Ectodermal cell (in vitro differentiated cells): ENCODE measurements around the gene SH2D3C.

Experiments used
- H3K27ac ChIP-seq: 2 replicates; pipeline ENCODE4 v1.7.0; 2013; ENCODE audit warnings: mild to moderate bottlenecking, low read depth, low read length; ENCODE audit not compliant: insufficient read depth, poor library complexity, severe bottlenecking
- H3K27me3 ChIP-seq: 2 replicates; pipeline ENCODE4 v1.7.0; 2013; ENCODE audit warnings: mild to moderate bottlenecking, low read length; ENCODE audit not compliant: insufficient read depth, control insufficient read depth, poor library complexity, severe bottlenecking
- H3K36me3 ChIP-seq: one replicate; pipeline ENCODE4 v1.7.0; 2013; ENCODE audit warnings: low read length; ENCODE audit not compliant: control insufficient read depth, insufficient read depth
- H3K4me1 ChIP-seq: one replicate; pipeline ENCODE4 v1.7.0; 2013; ENCODE audit warnings: low read length; ENCODE audit not compliant: control insufficient read depth, insufficient read depth
- H3K4me3 ChIP-seq: 2 replicates; pipeline ENCODE4 v1.7.0; 2013; ENCODE audit warnings: low read depth, low read length, control low read depth; ENCODE audit not compliant: insufficient read depth
- H3K9me3 ChIP-seq: 2 replicates; pipeline ENCODE4 v1.7.0; 2013; ENCODE audit warnings: mild to moderate bottlenecking, low read length, moderate library complexity; ENCODE audit not compliant: control insufficient read depth
- WGBS, 2 experiments: methylation state at CpG; one replicate each; pipeline ENCODE4 v1.1.7; 2013; ENCODE audit warnings: missing lambda C conversion rate in 2 of 2; 5-methylcytosine and 5-hydroxymethylcytosine counted together

Gene SH2D3C

DNA sequence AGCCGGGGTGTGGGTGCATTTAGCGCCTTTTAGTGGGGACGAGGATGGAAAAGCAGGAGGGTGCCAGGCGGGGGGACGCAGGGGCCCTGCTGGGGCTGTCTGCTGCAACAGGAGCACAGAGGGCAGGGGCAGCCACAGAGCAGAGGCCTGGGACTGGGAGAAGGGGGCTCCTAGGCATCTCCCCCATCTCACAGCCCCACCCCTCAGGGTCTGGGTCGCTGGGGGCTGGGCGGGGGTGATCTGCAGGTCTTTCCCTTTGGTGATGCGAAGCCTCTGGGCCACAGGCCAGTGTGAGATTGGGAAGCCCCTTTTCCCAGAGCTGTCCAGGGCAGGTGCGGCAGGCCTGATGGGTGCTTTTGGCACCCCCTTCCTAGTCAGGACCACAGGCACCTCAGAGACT lies 48.2 kb downstream of the SH2D3C start:
- Histone ChIP-seq H3K9me3 (no peaks in the 10 kb centered on the region), H3K4me3 (no peak overlapping the region), H3K36me3 (no peaks in the 10 kb centered on the region), H3K27ac (no peak overlapping the region), H3K4me1 (peaks cover 4% of the 10 kb centered on the region), H3K27me3 (no peaks in the 10 kb centered on the region)
- 88 to 91% methylated on average over 9 of the region's 9 CpGs for WGBS, 2 experiments

DNA sequence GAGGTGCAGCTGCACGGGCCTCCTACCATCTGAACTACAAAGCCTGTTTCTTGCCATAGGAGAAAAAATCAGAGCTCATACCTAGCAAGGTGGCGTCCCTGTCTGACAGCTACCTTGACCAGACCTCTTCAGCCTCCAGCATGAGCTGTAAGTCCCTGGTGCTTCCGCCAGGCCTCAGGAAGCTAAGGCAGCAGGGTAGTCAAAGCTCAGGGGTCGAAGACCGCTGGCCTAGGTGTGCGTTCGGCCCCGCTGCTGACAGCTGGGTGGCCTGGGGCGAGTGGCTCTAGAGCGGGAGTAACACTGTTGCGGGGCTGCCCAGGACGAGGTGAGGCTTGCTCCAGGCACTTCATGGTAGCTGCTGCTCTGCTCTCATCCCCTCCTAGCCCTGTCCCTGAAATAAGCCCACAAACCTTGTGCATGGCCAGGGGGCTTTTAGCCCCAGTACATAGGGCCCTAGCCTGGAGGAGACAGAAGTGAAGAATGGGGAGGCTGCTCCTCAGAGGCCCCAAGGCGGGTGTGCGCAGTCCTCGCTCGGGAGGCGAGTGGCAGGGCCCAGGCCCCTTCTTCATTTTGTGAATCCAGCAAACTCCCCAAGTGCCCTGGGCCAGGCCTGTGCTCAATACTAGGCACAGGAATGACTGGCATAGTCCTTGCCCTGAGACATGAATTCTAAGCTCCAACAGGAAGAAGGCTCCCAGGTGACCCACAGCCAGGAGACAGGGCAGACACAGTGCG lies 48.8 kb downstream of the SH2D3C start:
- no peak overlapping the region for H3K27ac ChIP-seq
- H3K27me3 ChIP-seq, result no peaks in the 10 kb centered on the region
- no peak overlapping the region for H3K4me3 ChIP-seq
- no peaks in the 10 kb centered on the region for H3K36me3 ChIP-seq
- H3K4me1 ChIP-seq, result peaks cover 4% of the 10 kb centered on the region
- no peaks in the 10 kb centered on the region for H3K9me3 ChIP-seq
- 90 to 91% methylated on average over 18 of the region's 18 CpGs for WGBS, 2 experiments

DNA sequence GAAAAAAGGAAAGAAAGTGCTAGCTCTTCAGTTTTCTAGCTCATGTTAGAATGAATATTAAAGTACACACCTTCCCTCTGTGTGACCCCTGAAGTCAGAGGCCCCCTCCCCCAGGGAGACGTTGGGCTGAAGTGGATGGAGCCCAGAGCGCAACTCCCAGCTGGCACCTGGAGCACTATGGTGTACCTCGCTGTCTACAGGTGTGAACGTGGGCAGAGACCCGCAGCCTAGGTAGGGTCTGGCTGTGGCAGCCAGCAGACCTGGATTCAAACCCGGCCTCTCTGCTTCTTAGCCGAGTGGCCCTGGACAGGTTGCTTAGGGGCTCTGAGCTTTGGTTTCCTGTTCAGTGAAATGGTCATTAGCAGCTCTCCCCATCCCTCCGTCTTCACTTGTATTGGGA lies 49.7 kb downstream of the SH2D3C start:
- H3K9me3 ChIP-seq, result no peaks in the 10 kb centered on the region
- peaks cover 7% of the 10 kb centered on the region for H3K4me1 ChIP-seq
- 92% methylated on average over 7 to 8 of the region's 8 CpGs for WGBS, 2 experiments
- no peaks in the 10 kb centered on the region for H3K36me3 ChIP-seq
- H3K4me3 ChIP-seq, result no peak overlapping the region
- no peaks in the 10 kb centered on the region for H3K27me3 ChIP-seq
- H3K27ac ChIP-seq, result no peak overlapping the region

DNA sequence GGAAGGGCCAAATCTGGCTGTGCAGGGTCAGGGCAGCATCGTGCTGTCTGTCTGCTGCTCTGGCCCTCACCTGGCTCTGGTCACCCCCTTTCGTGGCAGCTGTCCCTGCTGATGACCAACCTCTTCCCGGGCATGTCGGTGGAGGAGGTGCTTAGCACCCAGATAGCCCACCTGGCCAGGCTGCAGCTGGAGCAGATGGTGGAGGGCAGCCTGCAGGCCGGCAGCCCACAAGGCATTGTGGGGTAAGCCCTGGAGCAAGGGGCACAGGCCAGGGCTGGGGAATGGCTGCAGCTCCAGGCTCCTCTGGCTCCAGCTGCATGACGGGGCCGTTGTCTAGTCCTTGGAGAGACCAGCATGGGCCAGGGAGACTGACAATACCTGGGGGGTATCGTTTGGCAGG lies 51.6 kb downstream of the SH2D3C start:
- WGBS, 2 experiments, result 86% methylated on average over 8 of the region's 8 CpGs
- Histone ChIP-seq H3K27me3 (no peaks in the 10 kb centered on the region), H3K4me1 (peaks cover 7% of the 10 kb centered on the region), H3K36me3 (no peaks in the 10 kb centered on the region), H3K9me3 (no peaks in the 10 kb centered on the region), H3K27ac (no peak overlapping the region), H3K4me3 (no peak overlapping the region)

DNA sequence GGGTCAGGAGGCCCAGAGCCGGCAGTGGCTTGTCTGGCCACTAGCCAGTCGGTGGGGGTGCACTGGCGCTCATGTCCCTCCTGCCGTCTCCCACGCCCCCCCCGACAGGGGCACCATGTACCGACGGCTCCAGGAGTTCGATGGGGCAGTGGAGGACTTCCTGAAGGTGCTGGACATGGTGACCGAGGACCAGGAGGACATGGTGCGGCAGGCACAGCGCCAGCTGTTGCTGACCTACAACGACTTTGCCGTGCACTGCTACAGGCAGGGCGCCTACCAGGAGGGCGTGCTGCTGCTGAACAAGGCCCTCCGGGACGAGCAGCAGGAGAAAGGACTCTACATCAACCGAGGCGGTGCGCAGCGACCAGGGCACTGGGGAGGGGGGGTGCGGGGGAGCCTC lies 54.5 kb downstream of the SH2D3C start:
- Histone ChIP-seq H3K27me3 (no peaks in the 10 kb centered on the region), H3K27ac (no peak overlapping the region), H3K4me1 (peaks cover 7% of the 10 kb centered on the region), H3K36me3 (no peaks in the 10 kb centered on the region), H3K4me3 (no peak overlapping the region), H3K9me3 (no peaks in the 10 kb centered on the region)
- 84 to 85% methylated on average over 23 of the region's 23 CpGs for WGBS, 2 experiments

DNA sequence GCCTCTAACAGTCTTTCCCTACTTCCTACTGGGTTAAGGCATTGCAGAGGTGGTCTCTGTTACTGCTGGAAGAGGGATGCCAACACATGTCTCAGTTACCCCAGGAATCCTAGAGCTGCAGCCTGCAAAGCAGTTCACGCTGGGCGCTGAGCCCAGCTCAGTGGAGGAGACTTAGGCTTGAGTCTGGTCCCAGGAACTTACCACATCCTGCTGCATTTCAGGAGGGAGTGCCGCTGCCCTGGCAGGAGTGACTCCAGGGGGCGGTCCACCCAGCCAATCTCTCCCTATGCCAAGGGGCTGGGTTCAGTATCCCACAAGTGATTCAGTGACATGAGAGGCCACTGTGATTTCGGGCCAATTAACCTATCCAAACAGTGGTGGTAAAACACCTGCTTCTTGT lies 55.0 kb downstream of the SH2D3C start:
- Histone ChIP-seq H3K27ac (no peak overlapping the region), H3K4me3 (no peak overlapping the region), H3K9me3 (no peaks in the 10 kb centered on the region), H3K27me3 (no peaks in the 10 kb centered on the region), H3K4me1 (peaks cover 7% of the 10 kb centered on the region), H3K36me3 (no peaks in the 10 kb centered on the region)
- WGBS, 2 experiments, result 90 to 95% methylated on average over 5 of the region's 5 CpGs

DNA sequence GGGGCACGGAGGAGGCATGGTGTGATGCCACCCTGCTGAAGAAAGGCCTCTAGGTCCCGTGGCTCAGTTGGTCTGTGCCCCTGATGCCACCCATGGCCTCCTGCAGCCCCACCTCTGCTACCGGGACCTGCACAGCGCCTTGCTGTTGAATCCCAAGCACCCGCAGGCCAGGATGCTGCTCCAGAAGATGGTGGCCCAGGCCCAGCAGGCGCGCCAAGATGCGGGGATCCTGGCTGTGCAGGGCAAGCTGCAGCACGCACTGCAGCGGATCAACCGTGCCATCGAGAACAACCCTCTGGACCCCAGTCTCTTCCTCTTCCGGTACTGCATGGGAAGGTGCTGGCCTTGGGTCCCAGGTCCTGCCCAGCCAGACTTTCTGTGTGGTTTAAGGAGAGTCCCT lies 55.5 kb downstream of the SH2D3C start:
- H3K9me3 ChIP-seq, result no peaks in the 10 kb centered on the region
- WGBS, 2 experiments, result 93 to 97% methylated on average over 13 of the region's 13 CpGs
- H3K4me3 ChIP-seq, result no peak overlapping the region
- H3K27ac ChIP-seq, result no peak overlapping the region
- H3K36me3 ChIP-seq, result no peaks in the 10 kb centered on the region
- H3K4me1 ChIP-seq, result peaks cover 7% of the 10 kb centered on the region
- H3K27me3 ChIP-seq, result no peaks in the 10 kb centered on the region

DNA sequence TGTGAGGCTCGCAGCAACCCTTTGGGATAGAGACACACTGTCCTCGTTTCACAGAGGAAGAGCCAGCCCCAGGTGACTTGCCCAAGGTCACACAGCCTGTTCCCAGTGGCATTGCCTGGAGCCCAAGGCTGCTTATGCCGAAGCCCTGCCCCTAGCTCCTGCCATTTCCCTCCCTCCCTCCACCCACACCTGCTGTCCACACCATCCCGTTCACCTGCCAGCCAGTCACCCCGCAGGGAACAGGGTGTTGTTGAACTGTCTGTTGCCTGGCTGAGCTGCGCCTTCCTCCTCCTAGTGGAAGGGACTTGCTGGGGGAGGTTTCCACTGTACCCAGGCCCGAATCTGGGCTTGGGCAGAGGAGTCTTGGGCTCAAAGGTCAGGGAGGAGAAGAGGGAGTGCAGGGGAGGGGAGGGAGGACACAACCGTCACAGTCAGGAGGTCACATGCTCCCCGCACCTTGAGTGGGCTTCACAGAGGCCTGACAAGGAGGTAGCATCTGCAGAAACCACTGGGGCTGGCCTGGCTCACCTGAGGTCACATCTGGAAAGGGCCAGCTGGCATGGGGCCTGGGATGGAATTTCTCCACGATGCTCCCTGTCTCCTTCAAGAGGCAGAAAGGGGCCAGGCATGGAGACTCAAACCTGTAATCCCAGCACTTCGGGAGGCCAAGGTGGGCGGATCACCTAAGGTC lies 56.3 kb downstream of the SH2D3C start:
- Histone ChIP-seq H3K27me3 (no peaks in the 10 kb centered on the region), H3K27ac (no peak overlapping the region), H3K4me3 (no peak overlapping the region), H3K4me1 (peaks cover 7% of the 10 kb centered on the region), H3K9me3 (no peaks in the 10 kb centered on the region), H3K36me3 (no peaks in the 10 kb centered on the region)
- 84 to 85% methylated on average over 12 of the region's 12 CpGs for WGBS, 2 experiments

DNA sequence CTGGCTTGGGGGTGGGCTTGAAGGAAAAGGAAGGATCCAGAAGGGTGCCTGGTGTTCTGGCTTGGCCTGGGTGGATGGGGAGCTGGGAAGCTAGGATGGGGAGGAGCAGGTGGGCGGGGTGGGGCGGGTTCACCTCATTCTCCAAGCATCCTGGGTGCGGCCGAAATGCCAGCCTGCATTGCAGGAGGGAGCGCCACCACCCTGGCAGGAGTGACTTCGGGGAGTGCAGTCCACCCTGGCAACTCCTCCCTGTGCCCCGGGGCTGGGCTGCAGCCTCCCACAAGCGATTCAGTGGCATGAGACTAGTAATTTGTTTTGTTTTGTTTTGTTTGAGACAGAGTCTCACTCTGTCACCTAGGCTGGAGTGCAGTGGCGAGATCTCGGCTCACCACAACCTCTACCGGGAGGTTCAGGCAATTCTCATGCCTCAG lies 57.1 kb downstream of the SH2D3C start:
- Histone ChIP-seq H3K4me1 (peaks cover 7% of the 10 kb centered on the region), H3K36me3 (no peaks in the 10 kb centered on the region), H3K4me3 (no peak overlapping the region), H3K27me3 (no peaks in the 10 kb centered on the region), H3K9me3 (no peaks in the 10 kb centered on the region), H3K27ac (no peak overlapping the region)
- 74% methylated on average over 11 of the region's 11 CpGs for WGBS, 2 experiments

DNA sequence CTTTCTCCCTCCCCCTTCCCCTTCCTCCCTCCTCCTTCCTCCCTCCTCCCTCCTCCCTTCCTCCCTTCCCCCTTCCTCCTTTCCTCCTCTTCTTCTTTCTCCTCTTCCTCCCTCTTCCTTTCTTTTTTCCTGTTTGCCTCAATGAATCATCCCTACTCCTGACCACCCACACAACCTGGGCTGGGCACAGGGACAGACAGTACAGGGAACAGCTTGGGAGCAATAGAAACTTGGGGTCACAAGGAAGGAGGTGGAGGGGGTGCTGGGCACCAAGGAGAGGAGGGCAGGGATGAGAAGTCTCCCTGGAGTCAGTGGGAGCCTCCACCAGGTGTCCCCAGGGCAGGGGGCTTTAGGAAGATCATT lies 57.6 kb downstream of the SH2D3C start:
- Histone ChIP-seq H3K4me1 (peaks cover 7% of the 10 kb centered on the region), H3K27ac (no peak overlapping the region), H3K27me3 (no peaks in the 10 kb centered on the region), H3K36me3 (no peaks in the 10 kb centered on the region), H3K9me3 (no peaks in the 10 kb centered on the region), H3K4me3 (no peak overlapping the region)
